Kidney epithelial cell (primary cell): Measurements from ENCODE around the gene IL23R. TPM values are rescaled to one million over a fixed set of nuclear protein-coding genes. Genes with fewer than 3 reads are reported as not detected.

Experiments
- DNase-seq: peaks from one replicate; pipeline ENCODE4 v3.0.0-alpha.2; 2010; ENCODE audit warnings: low read depth
- H3K27me3 ChIP-seq: 2 replicates; pipeline ENCODE4 v1.6.0; 2011; ENCODE audit warnings: low read length; ENCODE audit not compliant: control insufficient read depth, insufficient read depth
- H3K36me3 ChIP-seq: 2 replicates; pipeline ENCODE4 v1.5.1; 2011; ENCODE audit warnings: low read length; ENCODE audit not compliant: control insufficient read depth, insufficient read depth
- H3K4me3 ChIP-seq: 2 replicates; pipeline ENCODE4 v1.5.1; 2011; ENCODE audit warnings: low read depth, mild to moderate bottlenecking, control low read depth, low read length
- total RNA-seq: library from RNA; depleted of rRNA; stranded (reverse); fragments of >200 nt; gene quantifications from 2 replicates; pipeline ENCODE4 v1.2.3, GENCODE V29; 2015
- TF ChIP-seq, protein P1 (sequence below): IDR thresholded peaks from 2 replicates; pipeline ENCODE4 v1.5.1; 2011; ENCODE audit warnings: mild to moderate bottlenecking, moderate library complexity, low read length, control low read depth, inconsistent platforms; ENCODE audit not compliant: insufficient read depth, poor library complexity, severe bottlenecking

IL23R gene
- total RNA-seq, 1 donor from 2014 or later = not detected

DNA sequence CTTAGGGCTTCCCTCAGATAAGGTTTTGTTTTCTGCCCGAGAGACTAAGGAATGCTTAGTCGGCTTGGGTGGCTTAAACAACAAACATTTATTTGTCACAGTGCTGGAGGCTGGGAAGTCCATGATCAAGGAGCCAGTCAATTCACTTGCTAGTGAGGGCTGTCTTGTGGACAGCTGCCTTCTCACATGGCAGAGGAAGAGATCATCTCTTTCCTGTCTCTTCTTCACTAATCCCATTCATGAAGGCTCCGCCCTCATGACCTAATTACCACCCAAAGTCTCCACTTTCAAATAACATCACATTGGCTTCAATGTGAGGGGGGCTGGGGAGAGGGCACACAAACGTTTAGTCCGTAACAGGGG is 90.9 kb downstream of the IL23R start:
- TF ChIP-seq, protein P1, sequence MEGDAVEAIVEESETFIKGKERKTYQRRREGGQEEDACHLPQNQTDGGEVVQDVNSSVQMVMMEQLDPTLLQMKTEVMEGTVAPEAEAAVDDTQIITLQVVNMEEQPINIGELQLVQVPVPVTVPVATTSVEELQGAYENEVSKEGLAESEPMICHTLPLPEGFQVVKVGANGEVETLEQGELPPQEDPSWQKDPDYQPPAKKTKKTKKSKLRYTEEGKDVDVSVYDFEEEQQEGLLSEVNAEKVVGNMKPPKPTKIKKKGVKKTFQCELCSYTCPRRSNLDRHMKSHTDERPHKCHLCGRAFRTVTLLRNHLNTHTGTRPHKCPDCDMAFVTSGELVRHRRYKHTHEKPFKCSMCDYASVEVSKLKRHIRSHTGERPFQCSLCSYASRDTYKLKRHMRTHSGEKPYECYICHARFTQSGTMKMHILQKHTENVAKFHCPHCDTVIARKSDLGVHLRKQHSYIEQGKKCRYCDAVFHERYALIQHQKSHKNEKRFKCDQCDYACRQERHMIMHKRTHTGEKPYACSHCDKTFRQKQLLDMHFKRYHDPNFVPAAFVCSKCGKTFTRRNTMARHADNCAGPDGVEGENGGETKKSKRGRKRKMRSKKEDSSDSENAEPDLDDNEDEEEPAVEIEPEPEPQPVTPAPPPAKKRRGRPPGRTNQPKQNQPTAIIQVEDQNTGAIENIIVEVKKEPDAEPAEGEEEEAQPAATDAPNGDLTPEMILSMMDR = no peak
- no peaks in the 10 kb centered on the region for H3K36me3 ChIP-seq
- no peak overlapping the region for H3K4me3 ChIP-seq
- DNase-seq = no peak
- H3K27me3 ChIP-seq = no peaks in the 10 kb centered on the region

DNA sequence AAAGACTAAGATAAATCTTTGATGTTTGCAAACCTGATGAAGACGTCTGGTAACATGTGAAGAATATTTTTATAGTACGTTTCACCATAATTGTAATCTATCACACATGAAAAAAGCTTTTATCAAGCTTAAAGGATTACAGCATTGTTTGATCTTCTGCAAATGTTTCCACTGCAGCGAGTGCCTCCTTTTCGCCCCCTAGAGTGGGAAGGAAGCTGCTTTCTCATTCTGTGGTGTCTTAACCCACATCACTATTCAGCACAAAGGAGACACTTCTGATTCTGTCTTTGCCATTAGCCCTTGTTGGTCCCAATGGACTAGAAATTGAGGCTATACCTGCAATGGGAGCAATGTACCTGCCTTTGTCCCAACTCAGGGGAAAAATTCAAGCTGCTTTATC is 95.4 kb downstream of the IL23R start:
- TF ChIP-seq, protein P1 = no peak
- no peak for DNase-seq
- Histone ChIP-seq H3K4me3 (no peak overlapping the region), H3K27me3 (no peaks in the 10 kb centered on the region), H3K36me3 (no peaks in the 10 kb centered on the region)

DNA sequence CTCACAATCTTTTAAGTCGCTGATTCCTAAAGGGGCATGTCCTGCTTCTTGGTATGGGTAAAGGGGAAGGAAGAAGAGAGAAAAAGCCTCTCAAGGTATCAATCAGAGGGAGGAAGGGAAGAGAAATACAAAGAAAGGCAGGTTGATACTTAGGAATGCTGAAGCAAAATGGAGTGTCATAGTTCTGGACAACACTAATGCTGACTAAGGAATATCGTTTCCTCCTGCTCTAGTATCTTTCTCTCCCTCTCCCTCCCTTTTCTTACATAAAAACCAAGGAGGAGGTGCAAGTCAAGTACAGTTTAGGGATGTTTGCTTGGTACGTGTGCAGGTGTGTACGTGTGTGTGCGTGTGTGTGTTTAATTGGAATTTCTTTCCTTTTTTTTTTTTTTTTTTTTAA is 96.5 kb downstream of the IL23R start:
- Histone ChIP-seq H3K36me3 (no peaks in the 10 kb centered on the region), H3K4me3 (no peak overlapping the region), H3K27me3 (no peaks in the 10 kb centered on the region)
- TF ChIP-seq, protein P1 = no peak
- no peak for DNase-seq

DNA sequence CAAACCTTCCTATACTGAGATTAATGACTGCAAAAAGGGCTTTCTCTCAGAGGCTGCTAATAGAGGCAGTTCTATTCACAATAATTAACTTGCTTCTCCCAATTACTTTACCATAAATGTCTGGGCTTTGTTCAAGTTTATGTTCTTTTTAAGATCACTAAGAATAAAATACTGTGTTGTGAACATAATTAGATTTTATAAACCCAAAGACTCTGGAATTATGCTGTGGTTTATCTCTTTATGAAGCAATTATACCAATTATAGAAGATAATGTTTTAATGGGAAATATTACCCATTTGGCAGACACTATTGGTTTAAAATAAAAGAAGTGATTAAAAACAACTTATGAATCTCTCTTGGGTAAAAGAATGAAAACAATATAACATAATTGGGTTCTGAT is 97.9 kb downstream of the IL23R start:
- H3K4me3 ChIP-seq = no peak overlapping the region
- DNase-seq = no peak
- no peaks in the 10 kb centered on the region for H3K36me3 ChIP-seq
- H3K27me3 ChIP-seq = no peaks in the 10 kb centered on the region
- TF ChIP-seq, protein P1 = no peak

DNA sequence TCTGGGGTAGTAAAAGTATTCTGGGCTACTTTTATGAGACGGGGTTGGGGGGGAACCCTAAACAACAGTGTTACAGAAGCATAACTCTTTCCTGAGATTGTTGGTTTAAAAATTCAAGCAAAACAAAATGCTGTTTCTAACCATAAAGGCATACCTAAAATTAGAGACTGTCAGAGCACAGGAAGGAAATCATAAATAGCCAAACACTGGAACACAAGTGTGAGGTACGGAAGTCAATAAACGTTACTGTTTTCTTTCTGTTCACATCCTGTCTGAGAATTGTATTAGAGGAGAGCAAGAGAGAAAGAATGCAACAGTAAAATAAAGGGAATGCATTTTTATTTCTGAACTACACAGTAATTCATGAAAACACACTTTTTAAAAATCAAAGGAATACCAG is 98.6 kb downstream of the IL23R start:
- TF ChIP-seq, protein P1 = no peak
- Histone ChIP-seq H3K4me3 (no peak overlapping the region), H3K36me3 (no peaks in the 10 kb centered on the region), H3K27me3 (no peaks in the 10 kb centered on the region)
- DNase-seq = no peak

DNA sequence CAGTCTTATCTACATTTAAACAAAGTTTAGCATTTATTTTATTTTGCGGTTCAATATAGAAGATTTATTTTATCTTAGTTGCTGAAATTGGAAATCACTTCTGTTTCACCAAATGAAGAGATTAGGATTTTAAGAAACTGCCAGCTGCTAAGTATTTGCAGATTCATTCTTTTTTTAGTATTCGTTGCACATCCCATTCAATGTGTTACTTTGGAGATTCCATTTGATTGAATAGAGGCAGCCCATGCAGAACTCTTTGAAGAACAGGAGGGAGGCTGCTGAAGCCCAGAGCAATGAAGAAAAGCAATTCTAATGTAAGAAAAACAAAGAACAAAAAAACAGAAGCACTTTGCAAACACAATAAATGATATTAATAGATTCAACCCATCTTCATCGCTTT is 102.8 kb downstream of the IL23R start:
- TF ChIP-seq, protein P1 = no peak
- H3K27me3 ChIP-seq = no peaks in the 10 kb centered on the region
- DNase-seq = no peak
- no peak overlapping the region for H3K4me3 ChIP-seq
- no peaks in the 10 kb centered on the region for H3K36me3 ChIP-seq
